GM12878 (cell line): Measurements from ENCODE around the gene MFNG. TPM values are rescaled to one million over a fixed set of nuclear protein-coding genes. Genes with fewer than 3 reads are reported as not detected.
"Not testable (repeated sequence)": the region's sequence is repeated elsewhere in the genome, so short reads cannot be mapped to it uniquely, and the experiment has no call there.

ENCODE experiments used
- ATAC-seq: fragments of 200-7000 bp; cut with Tn5 transposase; 3 replicates; pipeline ENCODE4 v1.9.1; 2020; ENCODE audit warnings: mild to moderate bottlenecking, moderate library complexity
- BruUV-seq: library from RNA; stranded (reverse); fragments of 400-500 nt; replicated peaks from 2 replicates; lab custom pipeline; 2021; lab: Mats Ljungman, UMichigan
- CTCF ChIA-PET: fragments of 300-600 bp; sonication (Branson Sonifier 250); formaldehyde crosslinking; extraction: SDS; loops from one replicate; lab custom pipeline; 2021; ENCODE audit warnings: inconsistent platforms; lab: Yijun Ruan, JAX
- POLR2A ChIA-PET: fragments of 350-600 bp; formaldehyde crosslinking; extraction: SDS; loops from one replicate; lab custom pipeline; 2021; ENCODE audit warnings: inconsistent platforms; lab: Charles Lee
- RAD21 ChIA-PET: fragments of 300-600 bp; sonication (Branson Sonifier 250); formaldehyde crosslinking; loops from one replicate; lab custom pipeline; 2023; ENCODE audit warnings: antibody characterized with exemption; ENCODE audit not compliant: unreplicated experiment; lab: Charles Lee
- SMC1A ChIA-PET: fragments of 300-600 bp; sonication (Branson Sonifier 250); formaldehyde crosslinking; loops from one replicate; lab custom pipeline; 2023; ENCODE audit not compliant: unreplicated experiment, uncharacterized antibody; lab: Charles Lee
- DNase-seq: peaks from one replicate; pipeline ENCODE4 v3.0.0-alpha.2; 2011; ENCODE audit warnings: low read depth, low spot score
- FAIRE-seq: peaks from 3 replicates; lab custom pipeline; 2011; peaks lifted over from hg19 to GRCh38; lab: Jason Lieb, UNC
- H2AFZ ChIP-seq: 2 replicates; pipeline ENCODE4 v1.6.0; 2011; ENCODE audit warnings: low read depth, low read length, control low read depth; ENCODE audit not compliant: control insufficient read depth
- H3K27ac ChIP-seq: 2 replicates; pipeline ENCODE4 v1.5.1; 2011; ENCODE audit warnings: control low read depth; ENCODE audit not compliant: control insufficient read depth, insufficient read depth
- H3K27me3 ChIP-seq, 2 experiments: replicated peaks in 1 of 2; 2 replicates each; pipeline versions ENCODE4 v1.6.0 to v1.6.1; 2011; ENCODE audit warnings: low read length in 1 of 2; ENCODE audit not compliant: control insufficient read depth in 2 of 2, insufficient read depth in 2 of 2
- H3K36me3 ChIP-seq, 2 experiments: 2 replicates each; pipeline ENCODE4 v1.5.1; 2011; ENCODE audit warnings: low read length in 1 of 2; ENCODE audit not compliant: control insufficient read depth in 2 of 2, insufficient read depth in 2 of 2
- H3K4me1 ChIP-seq: 2 replicates; pipeline ENCODE4 v1.6.1; 2011; ENCODE audit warnings: mild to moderate bottlenecking, low read length, moderate library complexity, mixed read lengths; ENCODE audit not compliant: control insufficient read depth, insufficient read depth
- H3K4me2 ChIP-seq: 2 replicates; pipeline ENCODE4 v1.6.0; 2011; ENCODE audit warnings: control low read depth; ENCODE audit not compliant: control insufficient read depth, insufficient read depth
- H3K4me3 ChIP-seq: fragments of 200-600 bp; sonication (generic); 2 replicates; pipeline ENCODE4 v1.5.1; 2016
- H3K79me2 ChIP-seq: 2 replicates; pipeline ENCODE4 v1.6.0; 2011; ENCODE audit warnings: low read length; ENCODE audit not compliant: control insufficient read depth, insufficient read depth
- H3K9ac ChIP-seq: 2 replicates; pipeline ENCODE4 v1.8.0; 2011; ENCODE audit warnings: low read length, control low read depth, mixed read lengths; ENCODE audit not compliant: control insufficient read depth, insufficient read depth
- H3K9me3 ChIP-seq: replicated peaks from 3 replicates; pipeline ENCODE4 v1.5.1; 2011; ENCODE audit warnings: mild to moderate bottlenecking, low read length; ENCODE audit not compliant: control insufficient read depth, insufficient read depth
- H4K20me1 ChIP-seq: 2 replicates; pipeline ENCODE4 v1.6.0; 2011; ENCODE audit not compliant: control insufficient read depth, insufficient read depth
- BRCA1 ChIP-seq: IDR thresholded peaks from 2 replicates; pipeline ENCODE4 v1.6.1; 2011; ENCODE audit warnings: low read depth, low read length, improper control_type of control experiment
- EED ChIP-seq: sonication (generic); IDR thresholded peaks from 2 replicates; pipeline ENCODE4 v1.6.1; 2016; ENCODE audit warnings: antibody characterized with exemption, low read depth
- FOS ChIP-seq: IDR thresholded peaks from 3 replicates; pipeline ENCODE4 v1.6.1; 2011; ENCODE audit warnings: borderline replicate concordance; ENCODE audit not compliant: insufficient read length; ENCODE audit errors: extremely low read depth
- HCFC1 ChIP-seq: fragments of 150-350 bp; IDR thresholded peaks from 2 replicates; pipeline ENCODE4 v1.6.1; 2014; ENCODE audit warnings: low read length
- MYB ChIP-seq: fragments of 150-350 bp; IDR thresholded peaks from 2 replicates; pipeline ENCODE4 v1.6.1; 2014; ENCODE audit warnings: mild to moderate bottlenecking, low read depth, low read length, borderline replicate concordance
- NFYA ChIP-seq: IDR thresholded peaks from 2 replicates; pipeline ENCODE4 v1.6.1; 2011; ENCODE audit warnings: low read depth, mild to moderate bottlenecking, low read length, improper control_type of control experiment, borderline replicate concordance
- RBBP5 ChIP-seq: fragments of 200-600 bp; sonication (generic); conservative IDR thresholded peaks from 2 replicates; pipeline ENCODE4 v1.6.1; 2016
- RCOR1 ChIP-seq: conservative IDR thresholded peaks from 2 replicates; pipeline ENCODE4 v1.6.1; 2012; ENCODE audit warnings: low read depth, low read length, improper control_type of control experiment
- STAT1 ChIP-seq: fragments of 450-650 bp; conservative IDR thresholded peaks from 2 replicates; pipeline ENCODE4 v1.6.1; 2014; ENCODE audit warnings: antibody characterized with exemption, mild to moderate bottlenecking
- WGBS: methylation state at CpG from one replicate; pipeline ENCODE4 v1.1.6; 2016; ENCODE audit warnings: low lambda C conversion rate; ENCODE audit not compliant: insufficient replicate concordance, insufficient coverage; ENCODE audit errors: missing lambda C conversion rate; 5-methylcytosine and 5-hydroxymethylcytosine counted together
- in situ Hi-C: fragments of 300-500 bp; cut with MboI; formaldehyde crosslinking; loops from 9 replicates; pipeline ENCODE4 v1.14.3; 2018; ENCODE audit warnings: mixed read lengths
- intact Hi-C: fragments of 100-400 bp; cut with micrococcal nuclease; formaldehyde crosslinking; loops from one replicate; pipeline ENCODE4 v1.14.2; 2022; ENCODE audit not compliant: unreplicated experiment
- polyA plus RNA-seq, 11 experiments: library from polyadenylated mRNA; depleted of rRNA in 4 of 11; unstranded in 6 of 11; stranded (reverse) in 5 of 11; fragments of >200 nt; fragmentation: Nextera tagmentation in 4 of 11; fragmentation: Illumina TruSeq in 1 of 11; extraction: Ambion mirVana in 4 of 11; extraction: Trizol in 1 of 11; gene quantifications; 1 replicate in 1 of 11; 2 replicates in 10 of 11; pipeline versions ENCODE4 v1.2.1 to v1.2.3, GENCODE V29; 2011 to 2016; ENCODE audit warnings: inconsistent platforms in 2 of 11, missing spikeins in 2 of 11, low read depth in 1 of 11
- total RNA-seq, 4 experiments: library from RNA; depleted of rRNA in 3 of 4; stranded (reverse); fragments of >200 nt in 3 of 4; fragmentation: Illumina TruSeq in 1 of 4; extraction: Trizol in 1 of 4; gene quantifications; 2 replicates each; pipeline versions ENCODE4 v1.2.1 to v1.2.3, GENCODE V29; 2013 to 2021
- TF ChIP-seq, protein P1 (sequence below): fragments of 450-650 bp; IDR thresholded peaks from 2 replicates; pipeline ENCODE4 v1.6.1; 2017; ENCODE audit warnings: borderline replicate concordance

The MFNG gene
- total and polyA plus RNA-seq, 10 of the 15 experiments (the other 5 are each of a cell fraction or from before 2014, with no cell fraction given), result 11.5 to 117 (median 68.5) TPM

DNA sequence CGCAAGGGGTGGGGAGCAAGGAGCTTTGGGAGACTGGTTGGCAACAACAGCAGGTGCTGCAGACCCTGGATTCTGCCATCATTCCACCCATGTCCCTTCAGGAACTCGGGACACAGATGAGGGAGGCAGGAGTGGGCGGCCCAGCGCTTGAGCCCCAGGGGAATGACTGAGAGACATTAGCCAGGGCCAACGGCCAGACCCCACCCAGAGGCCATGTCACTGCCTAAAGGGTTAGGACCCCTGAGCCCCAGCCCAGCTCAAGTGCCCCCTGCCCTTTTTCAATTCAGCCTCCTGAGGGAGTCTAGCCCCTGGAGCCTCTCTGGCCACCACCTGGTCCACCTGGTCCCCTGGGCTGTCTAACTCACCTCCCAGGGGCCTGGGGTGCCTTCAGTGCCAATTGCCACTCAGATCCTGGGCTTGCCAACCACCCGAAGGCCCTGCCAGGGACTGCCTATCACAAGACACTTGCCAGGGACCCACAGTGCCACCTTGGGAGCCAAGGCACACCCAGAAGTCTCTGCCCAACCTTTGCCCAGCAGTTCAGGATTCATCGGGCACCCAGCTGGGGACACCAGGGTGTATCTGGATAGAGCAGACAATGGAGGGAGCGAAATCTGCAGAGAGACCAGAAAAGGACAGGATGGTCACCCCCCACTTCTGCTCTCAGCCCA is 16.6 kb downstream of the MFNG start:
- TF ChIP-seq STAT1 (no peak), EED (no peak), MYB (no peak), RBBP5 (no peak), NFYA (no peak), RCOR1 (no peak), BRCA1 (no peak), FOS (no peak), HCFC1 (no peak)
- TF ChIP-seq, protein P1, sequence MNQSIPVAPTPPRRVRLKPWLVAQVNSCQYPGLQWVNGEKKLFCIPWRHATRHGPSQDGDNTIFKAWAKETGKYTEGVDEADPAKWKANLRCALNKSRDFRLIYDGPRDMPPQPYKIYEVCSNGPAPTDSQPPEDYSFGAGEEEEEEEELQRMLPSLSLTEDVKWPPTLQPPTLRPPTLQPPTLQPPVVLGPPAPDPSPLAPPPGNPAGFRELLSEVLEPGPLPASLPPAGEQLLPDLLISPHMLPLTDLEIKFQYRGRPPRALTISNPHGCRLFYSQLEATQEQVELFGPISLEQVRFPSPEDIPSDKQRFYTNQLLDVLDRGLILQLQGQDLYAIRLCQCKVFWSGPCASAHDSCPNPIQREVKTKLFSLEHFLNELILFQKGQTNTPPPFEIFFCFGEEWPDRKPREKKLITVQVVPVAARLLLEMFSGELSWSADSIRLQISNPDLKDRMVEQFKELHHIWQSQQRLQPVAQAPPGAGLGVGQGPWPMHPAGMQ, result no peak
- H3K4me3 ChIP-seq, result no peak overlapping the region
- intact Hi-C loops (no loop called here), in situ Hi-C loops (no loop called here)
- ATAC-seq (no peak), DNase-seq (no peak), FAIRE-seq (no peak)
- no peak overlapping the region for H3K4me2 ChIP-seq
- no peak overlapping the region for H2AFZ ChIP-seq
- no peaks in the 10 kb centered on the region for H3K9me3 ChIP-seq
- H3K9ac ChIP-seq, result no peak overlapping the region
- CTCF ChIA-PET, result interaction anchor here (1.0 to 1.5 kb wide), 3 partner anchors 69 to 123 kb away, joined by 3 to 7 read pairs (median 4); no protein-coding TSS in a partner anchor
- H3K4me1 ChIP-seq, result peaks cover 4% of the 10 kb centered on the region
- POLR2A ChIA-PET, result no interaction called here
- no TSS peak for BruUV-seq
- RAD21 ChIA-PET, result no interaction called here
- H3K79me2 ChIP-seq, result no peaks in the 10 kb centered on the region
- no peak overlapping the region for H3K27ac ChIP-seq
- H3K27me3 ChIP-seq, result no peaks in the 10 kb centered on the region
- H3K36me3 ChIP-seq, result peaks cover 11 to 13% of the 10 kb centered on the region in 2 experiments; a peak in 3 of 4 replicates
- H4K20me1 ChIP-seq, result no peaks in the 10 kb centered on the region; the same call in 1 of the 2 replicates
- SMC1A ChIA-PET, result interaction anchor here (1.3 kb wide), 1 partner anchor 28 kb away, joined by 3 read pairs; no protein-coding TSS in a partner anchor
- WGBS, result 87% methylated on average over 8 of the region's 8 CpGs

DNA sequence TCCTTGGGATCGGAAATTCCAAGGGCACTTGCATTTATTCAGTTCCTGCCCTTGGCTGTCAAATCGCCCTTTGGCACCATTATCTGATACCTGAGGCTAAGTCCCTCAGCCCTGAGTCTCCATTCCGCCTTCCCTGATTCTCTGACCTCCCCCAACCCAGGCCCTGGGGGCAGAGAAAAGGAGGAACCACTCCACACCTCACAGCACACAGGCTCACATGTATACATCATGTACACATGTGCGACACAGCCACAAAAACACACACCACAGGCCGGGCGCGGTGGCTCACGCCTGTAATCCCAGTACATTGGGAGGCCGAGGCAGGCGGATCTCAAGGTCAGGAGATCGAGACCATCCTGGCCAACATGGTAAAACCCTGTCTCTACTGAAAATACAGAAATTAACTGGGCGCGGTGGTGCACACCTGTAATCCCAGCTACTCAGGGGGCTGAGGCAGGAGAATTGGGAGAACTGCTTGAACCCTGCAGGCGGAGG is 17.9 kb downstream of the MFNG start:
- H3K27ac ChIP-seq, H3K27me3 ChIP-seq, H3K4me2 ChIP-seq, H3K9me3 ChIP-seq, FAIRE-seq, H3K9ac ChIP-seq, RAD21 ChIA-PET, intact Hi-C loops, H3K79me2 ChIP-seq, DNase-seq, H3K4me3 ChIP-seq, SMC1A ChIA-PET, BruUV-seq, H2AFZ ChIP-seq, in situ Hi-C loops, ATAC-seq, H4K20me1 ChIP-seq, POLR2A ChIA-PET: not testable (repeated sequence)
- 99% methylated on average over 14 of the region's 14 CpGs for WGBS
- peaks cover 9 to 11% of the 10 kb centered on the region in 2 experiments; a peak in 3 of 4 replicates for H3K36me3 ChIP-seq
- peaks cover 12% of the 10 kb centered on the region for H3K4me1 ChIP-seq
- CTCF ChIA-PET, result interaction anchor here (1.5 kb wide), 1 partner anchor 99 kb away, joined by 7 read pairs; no protein-coding TSS in a partner anchor
